Measurements from ENCODE around the gene XRCC1. TPM values are rescaled to one million over a fixed set of nuclear protein-coding genes. Genes with fewer than 3 reads are reported as not detected.

XRCC1 gene
- total RNA-seq, 1 experiment from 2014 or later, result 37.4 TPM

DNA sequence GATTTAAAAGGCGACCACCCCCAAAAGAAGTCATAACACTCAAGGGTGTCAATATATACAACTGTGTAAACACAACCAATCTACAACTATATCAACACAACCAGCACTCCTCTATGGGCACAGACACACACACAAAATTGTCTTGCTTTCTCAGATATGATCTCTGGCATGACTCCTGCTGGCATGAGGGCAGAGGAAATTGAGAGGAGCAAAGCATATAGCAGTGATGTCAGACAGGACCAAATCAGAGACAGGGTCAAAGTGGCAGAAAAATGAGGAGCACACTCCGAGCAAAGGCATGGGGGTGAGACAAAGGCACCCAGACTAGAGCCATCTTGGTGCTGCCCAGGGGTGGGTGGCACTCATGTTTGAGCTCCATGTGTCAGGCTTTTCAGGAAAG lies 11.0 kb upstream of the XRCC1 start:
- CTCF ChIA-PET, result interaction anchor here (1.0 kb wide), 1 partner anchor 82 kb away, joined by 3 read pairs; no protein-coding TSS in a partner anchor
- DNase-seq (ENCODE audit: low read depth, low spot score) (no peak), ATAC-seq (no peak)
- Histone ChIP-seq H4K20me1 (ENCODE audit: insufficient read depth) (no peaks in the 10 kb centered on the region), H3K27me3 (ENCODE audit: insufficient read depth, low read length) (no peaks in the 10 kb centered on the region), H3K4me2 (ENCODE audit: low read length) (no peak overlapping the region), H3K4me1 (ENCODE audit: control insufficient read depth in 1 of 2, insufficient read depth in 2 of 2, low read length in 2 of 2) (peaks cover 0 to 4% of the 10 kb centered on the region in 2 experiments; a peak in 1 of 4 replicates), H3K36me3 (ENCODE audit: control insufficient read depth in 1 of 2, insufficient read depth in 2 of 2, low read length in 2 of 2) (no peaks in the 10 kb centered on the region; a peak in 1 of 4 replicates), H3K27ac (ENCODE audit: low read depth, low read length) (no peak overlapping the region), H3K79me2 (ENCODE audit: insufficient read depth, low read length) (no peaks in the 10 kb centered on the region), H3K9ac (ENCODE audit: low read length) (no peak overlapping the region), H3K9me3 (ENCODE audit: control insufficient read depth in 1 of 2, insufficient read depth in 1 of 2, low read depth in 1 of 2, low read length in 2 of 2) (no peaks in the 10 kb centered on the region), H2AFZ (ENCODE audit: low read depth, low read length, poor library complexity, severe bottlenecking) (no peak overlapping the region), H3K9me2 (ENCODE audit: insufficient read depth) (no peaks in the 10 kb centered on the region), H3K4me3 (replicated peaks in 1 of 2; ENCODE audit: low read depth in 1 of 2, low read length in 2 of 2) (no peak overlapping the region)
- intact Hi-C loops (cut with micrococcal nuclease), result no loop called here
- POLR2A ChIA-PET, result no interaction called here
- no peak for TF ChIP-seq SIN3A (IDR thresholded peaks at IDR 0.05; ENCODE audit: low read depth)
- no peak for TF ChIP-seq POLR2A (IDR thresholded peaks at IDR 0.05; ENCODE audit: borderline replicate concordance, extremely low read depth, insufficient read depth, insufficient read length)
- no peak for TF ChIP-seq CEBPB (IDR thresholded peaks at IDR 0.05; ENCODE audit: low read depth)
- TF ChIP-seq EZH2phosphoT487 (IDR thresholded peaks at IDR 0.05; ENCODE audit: borderline replicate concordance), result no peak
- TF ChIP-seq, protein P1, sequence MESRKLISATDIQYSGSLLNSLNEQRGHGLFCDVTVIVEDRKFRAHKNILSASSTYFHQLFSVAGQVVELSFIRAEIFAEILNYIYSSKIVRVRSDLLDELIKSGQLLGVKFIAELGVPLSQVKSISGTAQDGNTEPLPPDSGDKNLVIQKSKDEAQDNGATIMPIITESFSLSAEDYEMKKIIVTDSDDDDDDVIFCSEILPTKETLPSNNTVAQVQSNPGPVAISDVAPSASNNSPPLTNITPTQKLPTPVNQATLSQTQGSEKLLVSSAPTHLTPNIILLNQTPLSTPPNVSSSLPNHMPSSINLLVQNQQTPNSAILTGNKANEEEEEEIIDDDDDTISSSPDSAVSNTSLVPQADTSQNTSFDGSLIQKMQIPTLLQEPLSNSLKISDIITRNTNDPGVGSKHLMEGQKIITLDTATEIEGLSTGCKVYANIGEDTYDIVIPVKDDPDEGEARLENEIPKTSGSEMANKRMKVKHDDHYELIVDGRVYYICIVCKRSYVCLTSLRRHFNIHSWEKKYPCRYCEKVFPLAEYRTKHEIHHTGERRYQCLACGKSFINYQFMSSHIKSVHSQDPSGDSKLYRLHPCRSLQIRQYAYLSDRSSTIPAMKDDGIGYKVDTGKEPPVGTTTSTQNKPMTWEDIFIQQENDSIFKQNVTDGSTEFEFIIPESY (IDR thresholded peaks at IDR 0.05; ENCODE audit: extremely low read depth, insufficient replicate concordance, low read length), result no peak
- TF ChIP-seq JUND (IDR thresholded peaks at IDR 0.05), result no peak
- no peak for TF ChIP-seq SP1 (IDR thresholded peaks at IDR 0.05; ENCODE audit: low read depth)
- TF ChIP-seq EGR1 (IDR thresholded peaks at IDR 0.05; ENCODE audit: low read depth), result no peak
- RAD21 ChIA-PET (ENCODE audit: low non-redundant PET in 1 of 2, low total read pairs in 2 of 2, uncharacterized antibody in 2 of 2, unreplicated experiment in 2 of 2), result no interaction called here
- BruUV-seq (replicated peaks), result no TSS peak

DNA sequence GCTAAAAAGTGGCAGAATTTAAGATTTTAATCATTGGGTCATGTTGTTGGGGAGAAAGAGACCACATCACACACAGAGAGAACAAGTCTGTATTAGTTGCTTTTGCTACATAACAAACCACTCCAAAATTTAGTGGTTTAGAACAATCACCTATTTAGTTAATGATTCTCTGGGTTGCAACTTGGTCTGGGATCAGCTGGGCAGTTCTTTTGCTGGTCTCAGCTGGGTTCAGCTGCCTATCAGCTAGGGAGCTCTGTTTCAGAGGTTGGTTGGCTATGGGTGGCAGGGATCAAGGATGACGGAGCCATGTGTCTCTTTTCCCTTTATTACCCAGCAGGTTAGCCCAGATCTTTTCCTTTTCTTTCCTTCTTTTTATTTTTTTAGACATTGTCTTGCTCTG lies 9.2 kb upstream of the XRCC1 start:
- DNase-seq (ENCODE audit: low read depth, low spot score), result no peak
- intact Hi-C loops (cut with micrococcal nuclease), result no loop called here
- POLR2A ChIA-PET, result interaction anchor here (1.6 kb wide), 1 partner anchor 10 kb away, joined by 5 read pairs; no protein-coding TSS in a partner anchor
- CTCF ChIA-PET, result no interaction called here
- no peak overlapping the region for H3K27ac ChIP-seq (ENCODE audit: low read depth, low read length)
- ATAC-seq, result no peak
- H2AFZ ChIP-seq (ENCODE audit: low read depth, low read length, poor library complexity, severe bottlenecking), result no peak overlapping the region
- RAD21 ChIA-PET (ENCODE audit: low non-redundant PET in 1 of 2, low total read pairs in 2 of 2, uncharacterized antibody in 2 of 2, unreplicated experiment in 2 of 2), result no interaction called here
- H3K4me1 ChIP-seq (ENCODE audit: control insufficient read depth in 1 of 2, insufficient read depth in 2 of 2, low read length in 2 of 2), result peaks cover 0 to 4% of the 10 kb centered on the region in 2 experiments; a peak in 1 of 4 replicates
- no peaks in the 10 kb centered on the region for H3K79me2 ChIP-seq (ENCODE audit: insufficient read depth, low read length)
- no peaks in the 10 kb centered on the region for H3K9me3 ChIP-seq (ENCODE audit: control insufficient read depth in 1 of 2, insufficient read depth in 1 of 2, low read depth in 1 of 2, low read length in 2 of 2)
- no peak overlapping the region for H3K9ac ChIP-seq (ENCODE audit: low read length)
- no peaks in the 10 kb centered on the region for H3K36me3 ChIP-seq (ENCODE audit: control insufficient read depth in 1 of 2, insufficient read depth in 2 of 2, low read length in 2 of 2)
- no peak overlapping the region for H3K4me3 ChIP-seq (replicated peaks in 1 of 2; ENCODE audit: low read depth in 1 of 2, low read length in 2 of 2)
- H4K20me1 ChIP-seq (ENCODE audit: insufficient read depth), result no peaks in the 10 kb centered on the region
- BruUV-seq (replicated peaks), result no TSS peak
- H3K4me2 ChIP-seq (ENCODE audit: low read length), result no peak overlapping the region
- H3K9me2 ChIP-seq (ENCODE audit: insufficient read depth), result no peaks in the 10 kb centered on the region
- no peaks in the 10 kb centered on the region for H3K27me3 ChIP-seq (ENCODE audit: insufficient read depth, low read length)
- TF ChIP-seq YY1 (IDR thresholded peaks at IDR 0.05; ENCODE audit: extremely low read depth, insufficient replicate concordance, low read depth, low read length), result no peak
- TF ChIP-seq ZNF274 (IDR thresholded peaks at IDR 0.05; ENCODE audit: low read depth, low read length), result no peak
- TF ChIP-seq, protein P1 (IDR thresholded peaks at IDR 0.05; ENCODE audit: extremely low read depth, insufficient replicate concordance, low read length), result no peak
- no peak for TF ChIP-seq SIN3A (IDR thresholded peaks at IDR 0.05; ENCODE audit: low read depth)
- no peak for TF ChIP-seq FOSL1 (IDR thresholded peaks at IDR 0.05; ENCODE audit: low read depth)
- TF ChIP-seq CBX3 (IDR thresholded peaks at IDR 0.05; ENCODE audit: low read depth), result no peak
- TF ChIP-seq ELF1 (IDR thresholded peaks at IDR 0.05; ENCODE audit: borderline replicate concordance, low read depth), result no peak
- TF ChIP-seq, protein P2, sequence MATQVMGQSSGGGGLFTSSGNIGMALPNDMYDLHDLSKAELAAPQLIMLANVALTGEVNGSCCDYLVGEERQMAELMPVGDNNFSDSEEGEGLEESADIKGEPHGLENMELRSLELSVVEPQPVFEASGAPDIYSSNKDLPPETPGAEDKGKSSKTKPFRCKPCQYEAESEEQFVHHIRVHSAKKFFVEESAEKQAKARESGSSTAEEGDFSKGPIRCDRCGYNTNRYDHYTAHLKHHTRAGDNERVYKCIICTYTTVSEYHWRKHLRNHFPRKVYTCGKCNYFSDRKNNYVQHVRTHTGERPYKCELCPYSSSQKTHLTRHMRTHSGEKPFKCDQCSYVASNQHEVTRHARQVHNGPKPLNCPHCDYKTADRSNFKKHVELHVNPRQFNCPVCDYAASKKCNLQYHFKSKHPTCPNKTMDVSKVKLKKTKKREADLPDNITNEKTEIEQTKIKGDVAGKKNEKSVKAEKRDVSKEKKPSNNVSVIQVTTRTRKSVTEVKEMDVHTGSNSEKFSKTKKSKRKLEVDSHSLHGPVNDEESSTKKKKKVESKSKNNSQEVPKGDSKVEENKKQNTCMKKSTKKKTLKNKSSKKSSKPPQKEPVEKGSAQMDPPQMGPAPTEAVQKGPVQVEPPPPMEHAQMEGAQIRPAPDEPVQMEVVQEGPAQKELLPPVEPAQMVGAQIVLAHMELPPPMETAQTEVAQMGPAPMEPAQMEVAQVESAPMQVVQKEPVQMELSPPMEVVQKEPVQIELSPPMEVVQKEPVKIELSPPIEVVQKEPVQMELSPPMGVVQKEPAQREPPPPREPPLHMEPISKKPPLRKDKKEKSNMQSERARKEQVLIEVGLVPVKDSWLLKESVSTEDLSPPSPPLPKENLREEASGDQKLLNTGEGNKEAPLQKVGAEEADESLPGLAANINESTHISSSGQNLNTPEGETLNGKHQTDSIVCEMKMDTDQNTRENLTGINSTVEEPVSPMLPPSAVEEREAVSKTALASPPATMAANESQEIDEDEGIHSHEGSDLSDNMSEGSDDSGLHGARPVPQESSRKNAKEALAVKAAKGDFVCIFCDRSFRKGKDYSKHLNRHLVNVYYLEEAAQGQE (IDR thresholded peaks at IDR 0.05; ENCODE audit: low read depth), result no peak

Data from HCT116 (cell line).